Fibroblast of villous mesenchyme (primary cell): ENCODE data around the gene LRPAP1. TPM values are rescaled to one million over a fixed set of nuclear protein-coding genes. Genes with fewer than 3 reads are reported as not detected.

Experiments
- DNase-seq: peaks from one replicate; pipeline ENCODE4 v3.0.0-alpha.2; 2010; ENCODE audit warnings: low read depth
- H3K4me3 ChIP-seq: 2 replicates; pipeline ENCODE4 v1.5.1; 2011; ENCODE audit warnings: low read depth, mild to moderate bottlenecking, low read length
- CTCF ChIP-seq: IDR thresholded peaks from 2 replicates; pipeline ENCODE4 v1.5.1; 2012; ENCODE audit warnings: low read depth, mild to moderate bottlenecking, low read length; ENCODE audit not compliant: insufficient read depth
- total RNA-seq: library from RNA; depleted of rRNA; stranded (reverse); fragments of >200 nt; gene quantifications from 2 replicates; pipeline ENCODE4 v1.2.3, GENCODE V29; 2012

Gene LRPAP1
- total RNA-seq, 1 donor: 21.2 TPM

- DNase-seq: no peak
- no peak for TF ChIP-seq CTCF
- no peak overlapping the region for H3K4me3 ChIP-seq
Measured at GRCh38 chr4:3520276-3520675, 11.9 kb downstream of the LRPAP1 start.

- no peak overlapping the region for H3K4me3 ChIP-seq
- no peak for TF ChIP-seq CTCF
- DNase-seq: no peak
Measured at GRCh38 chr4:3519468-3520264, 12.6 kb downstream of the LRPAP1 start.

- TF ChIP-seq CTCF: no peak
- H3K4me3 ChIP-seq: no peak overlapping the region
- no peak for DNase-seq
Measured at GRCh38 chr4:3518941-3519340, 13.3 kb downstream of the LRPAP1 start.

- H3K4me3 ChIP-seq: no peak overlapping the region
- no peak for TF ChIP-seq CTCF
- no peak for DNase-seq
Measured at GRCh38 chr4:3518511-3518880, 13.7 kb downstream of the LRPAP1 start.

GRCh38 chr4:3517731-3518510 lies 14.3 kb downstream of the LRPAP1 start:
- no peak for TF ChIP-seq CTCF
- H3K4me3 ChIP-seq: no peak overlapping the region
- no peak for DNase-seq

- no peak for DNase-seq
- no peak for TF ChIP-seq CTCF
- H3K4me3 ChIP-seq: no peak overlapping the region
Measured at GRCh38 chr4:3516836-3517730, 15.1 kb downstream of the LRPAP1 start.
